Calu3 (cell line): Measurements from ENCODE around the gene ASPHD1. TPM values are rescaled to one million over a fixed set of nuclear protein-coding genes. Genes with fewer than 3 reads are reported as not detected.
A peak's percentile ranks its signal among the peaks of the same experiment; 100 is the strongest.

ENCODE experiments used
- Bru-seq: library from RNA; stranded (reverse); fragments of 400-500 nt; gene quantifications from one replicate; lab custom pipeline; 2021; lab: Mats Ljungman, UMichigan
- BruChase-seq, 2 experiments: library from RNA; stranded (reverse); fragments of 400-500 nt; gene quantifications; one replicate each; lab custom pipeline; 2021; lab: Mats Ljungman, UMichigan
- BruUV-seq: library from RNA; stranded (reverse); fragments of 400-500 nt; replicated peaks from 2 replicates; lab custom pipeline; 2021; lab: Mats Ljungman, UMichigan
- CTCF ChIA-PET: fragments of 300-600 bp; sonication (Branson Sonifier 250); formaldehyde crosslinking; loops from one replicate; lab custom pipeline; 2022; ENCODE audit warnings: antibody characterized with exemption; lab: Charles Lee
- DNase-seq: peaks from one replicate; pipeline ENCODE4 v3.0.0; 2022
- H3K27ac Mint-ChIP-seq: one replicate; pipeline ENCODE4 v1.8.0; 2022; ENCODE audit warnings: mixed read lengths; ENCODE audit not compliant: unreplicated experiment
- H3K27me3 Mint-ChIP-seq: one replicate; pipeline ENCODE4 v1.8.0; 2022; ENCODE audit warnings: mixed read lengths; ENCODE audit not compliant: unreplicated experiment
- H3K36me3 Mint-ChIP-seq: one replicate; pipeline ENCODE4 v1.8.0; 2022; ENCODE audit warnings: mild to moderate bottlenecking, moderate library complexity, mixed read lengths; ENCODE audit not compliant: insufficient read depth, unreplicated experiment
- H3K4me1 Mint-ChIP-seq: one replicate; pipeline ENCODE4 v1.8.0; 2022; ENCODE audit warnings: mild to moderate bottlenecking, low read depth, mixed read lengths; ENCODE audit not compliant: unreplicated experiment
- H3K4me3 Mint-ChIP-seq: one replicate; pipeline ENCODE4 v1.8.0; 2022; ENCODE audit warnings: mild to moderate bottlenecking, low read depth, moderate library complexity, mixed read lengths; ENCODE audit not compliant: unreplicated experiment
- H3K9me3 Mint-ChIP-seq: one replicate; pipeline ENCODE4 v1.8.0; 2022; ENCODE audit warnings: low read depth, mixed read lengths; ENCODE audit not compliant: unreplicated experiment
- intact Hi-C: fragments of 100-400 bp; cut with micrococcal nuclease; formaldehyde crosslinking; loops from one replicate; pipeline ENCODE4 v1.10.0; 2022; ENCODE audit not compliant: unreplicated experiment
- long read RNA-seq: library from polyadenylated mRNA; stranded (forward); transcript quantifications from one replicate; pipeline ENCODE4 v2.0.0, GENCODE V29; 2022
- total RNA-seq: library from RNA; stranded (reverse); gene quantifications from 2 replicates; pipeline ENCODE4 v1.2.3, GENCODE V29; 2022
- TF ChIP-seq, protein P1 (sequence below): fragments of 200-600 bp; IDR thresholded peaks from one replicate; pipeline ENCODE4 v1.8.0; 2022; ENCODE audit warnings: antibody characterized with exemption; ENCODE audit not compliant: unreplicated experiment

Gene ASPHD1
- total RNA-seq (54.1 and 64.1 TPM in 2 replicates), Bru-seq, nascent RNA (percentile 89 among the genes with signal in this experiment), BruChase-seq, experiment 1, labeled RNA remaining after a 6-hour chase (percentile 86 among the genes with signal in this experiment), BruChase-seq, experiment 2, labeled RNA remaining after a 2-hour chase (percentile 88 among the genes with signal in this experiment)
- long read RNA-seq, transcript ASPHD1-203 (4 exons, 1,115 nt) = major isoform, 19 of 57 reads
- long read RNA-seq, transcript ASPHD1-201 (3 exons, 1,584 nt) = minor isoform, 5 of 57 reads
- long read RNA-seq, partial matches to known transcripts = 3 of 57 reads
- long read RNA-seq, other reads (novel, unspliced or antisense) = 26 of 57 reads

DNA sequence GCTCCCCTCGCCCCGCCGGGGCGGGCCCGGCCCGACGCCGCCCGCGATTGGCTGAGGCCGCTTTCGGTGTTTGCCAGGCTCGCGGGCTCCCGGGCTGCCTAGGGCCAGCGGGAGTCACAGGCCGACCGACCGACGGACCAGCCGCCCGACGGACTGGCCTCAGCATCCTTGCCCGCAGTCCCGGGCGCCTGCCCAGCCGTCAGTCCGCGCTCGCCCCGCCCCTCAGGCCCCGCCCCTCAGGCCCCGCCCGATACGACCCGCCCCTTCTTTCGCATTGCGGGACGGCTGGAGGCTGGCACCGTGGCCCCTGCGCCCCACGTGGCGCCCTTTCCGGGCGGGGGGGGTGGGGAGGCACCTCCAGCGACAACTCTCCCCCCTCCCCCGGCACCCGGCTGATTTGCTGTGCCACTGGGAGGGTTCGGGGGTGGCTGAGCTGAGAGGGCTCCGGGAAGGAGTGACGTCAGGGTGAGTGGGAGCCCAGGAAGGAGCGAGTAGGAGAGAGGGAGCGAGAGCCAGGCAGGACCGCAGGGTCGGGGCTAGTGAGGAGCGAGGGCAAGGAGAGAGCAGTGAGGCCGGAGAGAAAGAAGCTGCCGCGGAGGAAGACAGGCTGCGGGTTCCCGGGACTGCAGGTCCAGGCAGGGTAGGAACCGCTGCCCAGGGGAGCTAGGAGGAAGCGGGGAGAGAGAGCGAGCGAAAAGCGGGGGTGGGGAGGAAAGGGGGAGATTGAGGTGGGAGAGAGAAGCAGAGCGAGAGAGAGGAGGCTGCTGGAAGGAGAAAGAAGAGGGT lies at the start of gene ASPHD1:
Gene ASPHD1 (plus strand): TSS at position 387 of the 786 bp plus-strand sequence. CDS start 484 bp downstream, outside the sequence.
- peaks cover 54% of the 10 kb centered on the region for H3K36me3 Mint-ChIP-seq

GRCh38 chr16:29850998-29851397 lies 49.3 kb upstream of the ASPHD1 start:
- no peaks in the 10 kb centered on the region for H3K27me3 Mint-ChIP-seq
- TSS peak; percentile 19 for BruUV-seq
- no peaks in the 10 kb centered on the region for H3K4me1 Mint-ChIP-seq
- no peak for DNase-seq
- no peak overlapping the region for H3K4me3 Mint-ChIP-seq
- CTCF ChIA-PET = interaction anchor here (0.6 kb wide), 1 partner anchor 1023 kb away, joined by 4 read pairs; no protein-coding TSS in a partner anchor
- intact Hi-C loops = no loop called here
- no peaks in the 10 kb centered on the region for H3K9me3 Mint-ChIP-seq
- no peak overlapping the region for H3K27ac Mint-ChIP-seq
- peaks cover 43% of the 10 kb centered on the region for H3K36me3 Mint-ChIP-seq
- TF ChIP-seq, protein P1, sequence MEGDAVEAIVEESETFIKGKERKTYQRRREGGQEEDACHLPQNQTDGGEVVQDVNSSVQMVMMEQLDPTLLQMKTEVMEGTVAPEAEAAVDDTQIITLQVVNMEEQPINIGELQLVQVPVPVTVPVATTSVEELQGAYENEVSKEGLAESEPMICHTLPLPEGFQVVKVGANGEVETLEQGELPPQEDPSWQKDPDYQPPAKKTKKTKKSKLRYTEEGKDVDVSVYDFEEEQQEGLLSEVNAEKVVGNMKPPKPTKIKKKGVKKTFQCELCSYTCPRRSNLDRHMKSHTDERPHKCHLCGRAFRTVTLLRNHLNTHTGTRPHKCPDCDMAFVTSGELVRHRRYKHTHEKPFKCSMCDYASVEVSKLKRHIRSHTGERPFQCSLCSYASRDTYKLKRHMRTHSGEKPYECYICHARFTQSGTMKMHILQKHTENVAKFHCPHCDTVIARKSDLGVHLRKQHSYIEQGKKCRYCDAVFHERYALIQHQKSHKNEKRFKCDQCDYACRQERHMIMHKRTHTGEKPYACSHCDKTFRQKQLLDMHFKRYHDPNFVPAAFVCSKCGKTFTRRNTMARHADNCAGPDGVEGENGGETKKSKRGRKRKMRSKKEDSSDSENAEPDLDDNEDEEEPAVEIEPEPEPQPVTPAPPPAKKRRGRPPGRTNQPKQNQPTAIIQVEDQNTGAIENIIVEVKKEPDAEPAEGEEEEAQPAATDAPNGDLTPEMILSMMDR = no peak

More for the DNA sequence above, at the start of gene ASPHD1:
- H3K9me3 Mint-ChIP-seq = no peaks in the 10 kb centered on the region
- H3K4me1 Mint-ChIP-seq = peaks cover 24% of the 10 kb centered on the region
- peak; percentile 95 for DNase-seq
- BruUV-seq = no TSS peak
- intact Hi-C loops = loop anchor here (2.0 to 10.0 kb wide), 2 partner anchors 15 to 75 kb away; partner anchors contain the start of gene MVP
- CTCF ChIA-PET = interaction anchor here (0.5 to 2.6 kb wide), 26 partner anchors 13 to 887 kb away, joined by 3 to 13 read pairs (median 4); partner anchors contain the start of genes ALDOA, KCTD13, KIF22 and PAGR1
- H3K27me3 Mint-ChIP-seq = no peaks in the 10 kb centered on the region
- peak within 1 kb of the TSS; percentile 89 for H3K4me3 Mint-ChIP-seq
- H3K27ac Mint-ChIP-seq = peak within 1 kb of the TSS; percentile 95
- TF ChIP-seq, protein P1 = no peak

GRCh38 chr16:29852654-29853053 lies 47.6 kb upstream of the ASPHD1 start:
- no peaks in the 10 kb centered on the region for H3K4me1 Mint-ChIP-seq
- H3K4me3 Mint-ChIP-seq = no peak overlapping the region
- H3K27ac Mint-ChIP-seq = no peak overlapping the region
- TF ChIP-seq, protein P1 = no peak
- no peaks in the 10 kb centered on the region for H3K27me3 Mint-ChIP-seq
- BruUV-seq = no TSS peak
- intact Hi-C loops = no loop called here
- CTCF ChIA-PET = interaction anchor here (0.6 to 0.7 kb wide), 2 partner anchors 12 to 23 kb away, joined by 3 to 4 read pairs; no protein-coding TSS in a partner anchor
- no peaks in the 10 kb centered on the region for H3K9me3 Mint-ChIP-seq
- no peak for DNase-seq
- H3K36me3 Mint-ChIP-seq = peaks cover 28% of the 10 kb centered on the region

DNA sequence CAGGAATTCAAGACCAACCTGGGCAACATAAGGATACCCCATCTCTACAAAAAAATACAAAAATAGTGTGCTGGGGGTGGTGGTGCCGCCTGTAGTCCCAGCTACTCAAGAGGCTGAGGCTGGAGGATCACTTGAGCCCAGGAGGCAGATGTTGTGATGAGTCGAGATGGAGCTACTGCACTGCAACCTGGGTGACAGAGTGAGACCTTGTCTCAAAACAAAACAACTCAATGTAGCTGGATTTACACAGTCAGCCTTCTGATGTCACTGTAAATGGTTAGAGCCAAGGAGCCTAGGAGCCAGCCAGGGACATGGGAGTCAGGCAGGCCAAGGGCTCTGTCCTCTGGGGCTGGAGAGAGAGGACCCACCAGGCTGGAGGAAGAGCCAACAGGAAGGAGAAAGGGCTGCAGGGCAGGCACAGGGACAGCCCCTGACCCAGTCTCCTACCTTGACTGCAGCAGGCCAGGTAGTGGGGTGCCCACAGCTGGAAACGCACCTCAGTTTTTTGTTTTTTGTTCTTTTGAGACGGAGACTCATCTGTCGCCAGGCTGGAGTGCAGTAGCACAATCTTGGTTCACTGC lies 45.7 kb upstream of the ASPHD1 start:
- H3K4me1 Mint-ChIP-seq = no peaks in the 10 kb centered on the region
- no peak overlapping the region for H3K4me3 Mint-ChIP-seq
- CTCF ChIA-PET = no interaction called here
- H3K36me3 Mint-ChIP-seq = peaks cover 21% of the 10 kb centered on the region
- no peaks in the 10 kb centered on the region for H3K27me3 Mint-ChIP-seq
- TF ChIP-seq, protein P1 = no peak
- H3K27ac Mint-ChIP-seq = no peak overlapping the region
- H3K9me3 Mint-ChIP-seq = no peaks in the 10 kb centered on the region
- no TSS peak for BruUV-seq
- no peak for DNase-seq
- intact Hi-C loops = no loop called here
